ENCODE measurements around the gene SOS2.

- TF ChIP-seq CTCF (IDR thresholded peaks at IDR 0.05) (no peak), POLR2A (IDR thresholded peaks at IDR 0.05) (no peak)
Observed at GRCh38 chr14:50072395-50072794, 159.0 kb downstream of the SOS2 start.
